Lung (tissue), 12 donors: ENCODE results near the gene COPS7A. TPM values are rescaled to one million over a fixed set of nuclear protein-coding genes. Genes with fewer than 3 reads are reported as not detected.

ENCODE experiments used
- ATAC-seq: fragments of 200-7000 bp; cut with Tn5 transposase; one replicate; pipeline ENCODE4 v1.9.1; 2020; ENCODE audit warnings: moderate number of reproducible peaks; ENCODE audit not compliant: insufficient read depth, low FRiP score
- DNase-seq, 3 donors: peaks; one replicate each; pipeline ENCODE4 v3.0.0-alpha.2; 2013 to 2017
- H3K27ac ChIP-seq, 2 donors: one replicate each; pipeline ENCODE4 v1.5.1; 2013; ENCODE audit warnings: mild to moderate bottlenecking in 2 of 2, moderate library complexity in 2 of 2, control low read depth in 1 of 2, inconsistent platforms in 1 of 2, low read depth in 1 of 2, low read length in 1 of 2
- H3K27me3 ChIP-seq, 3 donors: one replicate each; pipeline ENCODE4 v1.5.1; 2013; ENCODE audit warnings: low read length in 2 of 3; ENCODE audit not compliant: control insufficient read depth in 3 of 3, insufficient read depth in 3 of 3
- H3K36me3 ChIP-seq, 4 donors: one replicate each; pipeline ENCODE4 v1.5.1; 2013; ENCODE audit warnings: low read length in 4 of 4, mild to moderate bottlenecking in 1 of 4, moderate library complexity in 1 of 4; ENCODE audit not compliant: control insufficient read depth in 4 of 4, insufficient read depth in 4 of 4
- H3K4me1 ChIP-seq, 5 donors: one replicate each; pipeline ENCODE4 v1.5.1; 2013; ENCODE audit warnings: low read length in 5 of 5, mild to moderate bottlenecking in 2 of 5, moderate library complexity in 1 of 5; ENCODE audit not compliant: control insufficient read depth in 5 of 5, insufficient read depth in 5 of 5
- H3K4me3 ChIP-seq: one replicate; pipeline ENCODE4 v1.5.1; 2013; ENCODE audit warnings: mild to moderate bottlenecking, control low read depth, moderate library complexity
- H3K9ac ChIP-seq, 2 donors: one replicate each; pipeline ENCODE4 v1.5.1; 2013; ENCODE audit warnings: low read length in 2 of 2, control low read depth in 1 of 2; ENCODE audit not compliant: insufficient read depth in 1 of 2
- H3K9me3 ChIP-seq, 4 donors: one replicate each; pipeline ENCODE4 v1.5.1; 2013; ENCODE audit warnings: low read length in 3 of 4, mild to moderate bottlenecking in 1 of 4, moderate library complexity in 1 of 4; ENCODE audit not compliant: control insufficient read depth in 4 of 4, insufficient read depth in 3 of 4
- WGBS, 2 donors: extraction: QIAGEN DNeasy Blood & Tissue Kit; methylation state at CpG; one replicate each; pipeline ENCODE4 v1.1.7; 2013; 5-methylcytosine and 5-hydroxymethylcytosine counted together
- polyA plus RNA-seq, 2 donors: library from polyadenylated mRNA; stranded (reverse); fragments of 200-250 nt; gene quantifications; one replicate each; pipeline ENCODE4 v1.2.1, GENCODE V29; 2013
- total RNA-seq, 2 donors: library from RNA; depleted of rRNA in 1 of 2; stranded (reverse); fragments of >200 nt in 1 of 2; gene quantifications; one replicate each; pipeline ENCODE4 v1.2.1, GENCODE V29; 2014 to 2021
- TF ChIP-seq, protein P1 (sequence below): IDR thresholded peaks from 2 replicates; pipeline ENCODE4 v1.5.1; 2012; ENCODE audit warnings: mild to moderate bottlenecking; ENCODE audit errors: control extremely low read depth, extremely low read depth
- donor health status: control.
- donor health status: control.
- donor health status: Bipolar disorder and iron deficiency.
- donor health status: healthy.
- donor health status: DM: yes; HTN: yes; CAD: no.

COPS7A gene
- total and polyA plus RNA-seq, 4 donors = 40.1 to 74.7 (median 61.2) TPM

DNA sequence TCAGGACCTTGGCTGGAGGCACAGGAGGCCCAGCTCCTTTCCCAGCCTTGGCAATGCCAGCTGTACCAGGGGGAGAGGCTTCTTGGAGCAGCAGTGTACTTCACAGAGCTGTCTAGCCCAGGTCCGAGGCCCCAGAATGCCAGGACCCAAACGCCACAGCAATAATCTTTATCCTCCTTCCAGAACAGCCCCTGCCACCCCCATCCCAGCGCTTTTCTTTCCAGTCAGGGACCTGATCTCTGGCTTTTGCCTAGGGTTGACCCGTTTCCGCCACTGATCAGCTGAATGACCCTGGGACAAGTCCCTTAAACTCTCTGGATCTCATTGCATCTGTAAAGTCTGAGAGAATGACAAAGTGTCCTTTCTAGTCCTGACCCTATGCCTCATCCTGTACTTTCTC, 53.5 kb downstream of the COPS7A start:
- no peak for DNase-seq
- Histone ChIP-seq H3K27me3 (peaks cover 0 to 2% (median 0%) of the 10 kb centered on the region in 3 donors), H3K4me1 (peaks cover 0 to 25% (median 6%) of the 10 kb centered on the region in 5 donors), H3K9ac (no peak overlapping the region), H3K36me3 (peaks cover 0 to 2% (median 0%) of the 10 kb centered on the region in 4 donors), H3K4me3 (no peak overlapping the region), H3K27ac (no peak overlapping the region), H3K9me3 (peaks cover 0 to 2% (median 0%) of the 10 kb centered on the region in 4 donors)
- TF ChIP-seq, protein P1, sequence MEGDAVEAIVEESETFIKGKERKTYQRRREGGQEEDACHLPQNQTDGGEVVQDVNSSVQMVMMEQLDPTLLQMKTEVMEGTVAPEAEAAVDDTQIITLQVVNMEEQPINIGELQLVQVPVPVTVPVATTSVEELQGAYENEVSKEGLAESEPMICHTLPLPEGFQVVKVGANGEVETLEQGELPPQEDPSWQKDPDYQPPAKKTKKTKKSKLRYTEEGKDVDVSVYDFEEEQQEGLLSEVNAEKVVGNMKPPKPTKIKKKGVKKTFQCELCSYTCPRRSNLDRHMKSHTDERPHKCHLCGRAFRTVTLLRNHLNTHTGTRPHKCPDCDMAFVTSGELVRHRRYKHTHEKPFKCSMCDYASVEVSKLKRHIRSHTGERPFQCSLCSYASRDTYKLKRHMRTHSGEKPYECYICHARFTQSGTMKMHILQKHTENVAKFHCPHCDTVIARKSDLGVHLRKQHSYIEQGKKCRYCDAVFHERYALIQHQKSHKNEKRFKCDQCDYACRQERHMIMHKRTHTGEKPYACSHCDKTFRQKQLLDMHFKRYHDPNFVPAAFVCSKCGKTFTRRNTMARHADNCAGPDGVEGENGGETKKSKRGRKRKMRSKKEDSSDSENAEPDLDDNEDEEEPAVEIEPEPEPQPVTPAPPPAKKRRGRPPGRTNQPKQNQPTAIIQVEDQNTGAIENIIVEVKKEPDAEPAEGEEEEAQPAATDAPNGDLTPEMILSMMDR = no peak
- 96 to 99% methylated on average over 5 of the region's 5 CpGs for WGBS, 2 donors
- ATAC-seq = no peak

DNA sequence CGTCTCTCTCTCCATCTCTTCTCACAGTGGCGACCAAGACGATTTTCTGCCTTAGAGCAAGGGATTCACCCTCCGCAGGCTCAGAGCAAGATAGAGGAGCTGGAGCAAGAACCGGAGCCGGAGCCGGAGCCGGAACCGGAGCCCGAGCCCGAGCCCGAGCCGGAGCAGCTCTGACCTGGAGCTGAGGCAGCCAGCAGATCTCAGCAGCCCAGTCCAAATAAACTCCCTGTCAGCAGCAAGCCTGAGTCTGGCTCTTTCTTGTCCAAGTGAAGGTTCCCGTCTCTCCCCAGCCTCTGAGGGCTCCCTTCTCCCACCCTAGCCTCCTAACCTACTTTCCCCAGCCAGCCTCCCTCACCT, 54.3 kb downstream of the COPS7A start:
- no peak overlapping the region for H3K4me3 ChIP-seq
- WGBS, 2 donors = 60 to 64% methylated on average over 14 of the region's 14 CpGs
- peaks cover 0 to 2% (median 0%) of the 10 kb centered on the region in 4 donors for H3K9me3 ChIP-seq
- H3K36me3 ChIP-seq = peaks cover 0 to 2% (median 0%) of the 10 kb centered on the region in 4 donors
- peak overlapping the region in 1 of 2 donors; percentile 69 for H3K27ac ChIP-seq
- DNase-seq = no peak
- ATAC-seq = no peak
- no peak overlapping the region for H3K9ac ChIP-seq
- TF ChIP-seq, protein P1 = no peak
- H3K4me1 ChIP-seq = peaks cover 0 to 22% (median 4%) of the 10 kb centered on the region in 5 donors
- H3K27me3 ChIP-seq = peaks cover 0 to 1% (median 0%) of the 10 kb centered on the region in 3 donors

DNA sequence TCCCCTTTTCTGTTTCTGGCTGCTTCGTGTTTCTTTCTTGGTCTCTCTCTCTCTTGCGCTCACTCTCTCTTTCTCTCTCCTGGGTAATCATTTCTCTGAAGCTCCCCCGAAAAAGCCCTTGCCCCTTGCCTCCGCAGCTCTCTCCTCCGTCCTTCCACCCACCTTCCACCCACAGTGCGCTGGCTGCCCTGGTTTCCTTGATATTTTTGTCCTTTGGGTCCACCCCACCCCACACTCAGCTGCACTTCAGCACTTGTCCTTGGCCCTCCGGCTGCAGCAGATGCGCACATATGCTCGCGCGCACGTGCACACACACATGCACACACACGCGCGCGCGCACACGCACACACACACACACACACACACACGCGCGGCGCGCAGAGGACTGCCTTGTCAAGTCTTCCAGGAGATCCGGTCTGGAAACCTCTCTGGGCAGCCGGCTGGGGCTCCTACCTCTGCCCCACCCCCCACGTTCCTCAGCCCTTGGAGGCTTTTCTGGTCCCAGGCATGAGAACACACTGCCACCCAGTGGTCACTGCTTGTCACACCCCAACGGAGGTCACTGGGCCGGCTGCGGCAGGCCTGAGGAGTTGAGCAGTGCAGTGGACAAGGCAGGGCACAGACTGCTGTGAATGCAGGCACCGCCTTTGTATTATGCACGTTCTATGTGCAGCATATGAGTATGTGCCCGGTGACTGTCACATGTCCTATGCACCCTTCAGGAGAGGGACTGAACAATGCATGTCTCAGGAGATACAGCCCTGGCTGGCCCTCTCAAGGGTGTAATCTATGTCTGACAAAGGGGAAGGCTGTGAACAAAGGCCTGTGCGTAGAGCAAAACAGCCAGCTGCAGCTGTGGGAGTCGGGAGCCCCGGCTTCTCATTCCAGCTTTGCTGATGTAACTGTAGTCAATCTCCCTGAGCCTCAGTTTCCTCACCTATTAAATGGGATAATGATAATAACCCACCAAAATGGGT, 55.0 kb downstream of the COPS7A start:
- ATAC-seq = peak; percentile 94
- H3K9ac ChIP-seq = no peak overlapping the region
- H3K9me3 ChIP-seq = no peaks in the 10 kb centered on the region
- H3K4me1 ChIP-seq = peaks cover 0 to 17% (median 2%) of the 10 kb centered on the region in 5 donors
- H3K36me3 ChIP-seq = peaks cover 0 to 2% (median 0%) of the 10 kb centered on the region in 4 donors
- WGBS, 2 donors = 5% methylated on average over 34 to 35 of the region's 35 CpGs
- peak; percentile 95 to 97 (median 96) for DNase-seq
- H3K27me3 ChIP-seq = no peaks in the 10 kb centered on the region
- peak overlapping the region in 1 of 2 donors; percentile 69 for H3K27ac ChIP-seq
- TF ChIP-seq, protein P1 = peak; percentile 99
- peak overlapping the region; percentile 37 for H3K4me3 ChIP-seq
